ENCODE measurements around the gene GAS1. TPM values are rescaled to one million over a fixed set of nuclear protein-coding genes. Genes with fewer than 3 reads are reported as not detected.

The GAS1 gene
- total RNA-seq (under 1 TPM; 0.07 to 0.51 (median 0.16) TPM), polyA plus RNA-seq (under 1 TPM in 1 of 2 donors, not detected in 1; 0.18 TPM), total RNA-seq (not detected)

- intact Hi-C loops (cut with micrococcal nuclease): loop anchor here (1.0 to 10.0 kb wide), 8 partner anchors 377 to 1440 kb away; partner anchors contain the start of genes TUT7 (in 2 of the 2), CDK20 (in 1 of the 2), ISCA1 (in 1 of the 2) and NAA35 (in 1 of the 2)
- CTCF ChIA-PET: interaction anchor here (0.6 to 2.3 kb wide), 4 partner anchors 9 to 888 kb away, joined by 3 to 7 read pairs (median 4); no protein-coding TSS in a partner anchor
- peak within 1 kb of the TSS; percentile 49 for H3K27ac ChIP-seq (ENCODE audit: low read depth, low read length)
- peaks cover 10 to 23% of the 10 kb centered on the region in 2 donors for H3K27me3 ChIP-seq (ENCODE audit: control insufficient read depth in 2 of 2, insufficient read depth in 2 of 2, low read length in 2 of 2)
- H3K4me3 Mint-ChIP-seq: peak within 1 kb of the TSS; percentile 80 to 95 (median 90)
- peaks cover 5 to 13% of the 10 kb centered on the region in 2 donors for H3K4me1 ChIP-seq (ENCODE audit: control insufficient read depth in 2 of 2, insufficient read depth in 2 of 2, low read length in 2 of 2)
- peak; percentile 21 to 62 (median 50) for DNase-seq
- H3K4me3 ChIP-seq (ENCODE audit: low read length): peak within 1 kb of the TSS; percentile 47
- peaks cover 21 to 42% (median 25%) of the 10 kb centered on the region in 5 donors for H3K27me3 Mint-ChIP-seq
- H3K4me1 Mint-ChIP-seq: peaks cover 7 to 26% (median 15%) of the 10 kb centered on the region in 7 donors
- no peaks in the 10 kb centered on the region for H3K36me3 Mint-ChIP-seq
- H3K9me3 ChIP-seq (ENCODE audit: control insufficient read depth in 2 of 3, low read length in 3 of 3): no peaks in the 10 kb centered on the region
- H3K36me3 ChIP-seq (ENCODE audit: control insufficient read depth in 2 of 3, insufficient read depth in 3 of 3, low read length in 3 of 3): peaks cover 0 to 3% (median 0%) of the 10 kb centered on the region in 3 experiments
- peak within 1 kb of the TSS in 4 of 9 donors; percentile 13 to 75 (median 57) for H3K27ac Mint-ChIP-seq
- peaks cover 0 to 3% (median 0%) of the 10 kb centered on the region in 11 donors for H3K9me3 Mint-ChIP-seq
- ATAC-seq: peak; percentile 76
- POLR2A ChIA-PET: interaction anchor here (0.6 kb wide), 1 partner anchor 924 kb away, joined by 3 read pairs; no protein-coding TSS in a partner anchor
These were observed at the start of gene GAS1 for GRCh38 chr9:86947146-86948073. GAS1 (minus strand) TSS chr9:86947506; CDS start chr9:86946779, 727 bp downstream.

GRCh38 chr9:86994231-86994630 is 46.9 kb upstream of the GAS1 start:
- POLR2A ChIA-PET: no interaction called here
- no peak overlapping the region for H3K27ac Mint-ChIP-seq

GRCh38 chr9:86993830-86994229 is 46.5 kb upstream of the GAS1 start:
- Mint-ChIP-seq H3K4me1 (no peaks in the 10 kb centered on the region), H3K9me3 (peaks cover 0 to 3% (median 0%) of the 10 kb centered on the region in 11 donors), H3K27me3 (peaks cover 9 to 41% (median 26%) of the 10 kb centered on the region in 5 donors), H3K36me3 (no peaks in the 10 kb centered on the region), H3K4me3 (no peak overlapping the region), H3K27ac (no peak overlapping the region)
- no peak for DNase-seq
- Histone ChIP-seq H3K4me1 (ENCODE audit: control insufficient read depth in 2 of 2, insufficient read depth in 2 of 2, low read length in 2 of 2) (no peaks in the 10 kb centered on the region), H3K27ac (ENCODE audit: low read depth, low read length) (no peak overlapping the region), H3K36me3 (ENCODE audit: control insufficient read depth in 2 of 3, insufficient read depth in 3 of 3, low read length in 3 of 3) (no peaks in the 10 kb centered on the region), H3K4me3 (ENCODE audit: low read length) (no peak overlapping the region), H3K27me3 (ENCODE audit: control insufficient read depth in 2 of 2, insufficient read depth in 2 of 2, low read length in 2 of 2) (peaks cover 0 to 3% of the 10 kb centered on the region in 2 donors), H3K9me3 (ENCODE audit: control insufficient read depth in 2 of 3, low read length in 3 of 3) (no peaks in the 10 kb centered on the region)
- no peak for ATAC-seq
- CTCF ChIA-PET: no interaction called here
- POLR2A ChIA-PET: no interaction called here
- intact Hi-C loops (cut with micrococcal nuclease): no loop called here

More at GRCh38 chr9:86994231-86994630, 46.9 kb upstream of the GAS1 start:
- no peaks in the 10 kb centered on the region for H3K36me3 Mint-ChIP-seq
- peaks cover 8 to 41% (median 22%) of the 10 kb centered on the region in 5 donors for H3K27me3 Mint-ChIP-seq
- CTCF ChIA-PET: no interaction called here
- H3K4me1 ChIP-seq (ENCODE audit: control insufficient read depth in 2 of 2, insufficient read depth in 2 of 2, low read length in 2 of 2): no peaks in the 10 kb centered on the region
- peaks cover 0 to 3% (median 0%) of the 10 kb centered on the region in 11 donors for H3K9me3 Mint-ChIP-seq
- ATAC-seq (no peak), DNase-seq (no peak)
- H3K9me3 ChIP-seq (ENCODE audit: control insufficient read depth in 2 of 3, low read length in 3 of 3): no peaks in the 10 kb centered on the region
- intact Hi-C loops (cut with micrococcal nuclease): no loop called here
- no peak overlapping the region for H3K4me3 Mint-ChIP-seq
- no peak overlapping the region for H3K27ac ChIP-seq (ENCODE audit: low read depth, low read length)
- no peaks in the 10 kb centered on the region for H3K36me3 ChIP-seq (ENCODE audit: control insufficient read depth in 2 of 3, insufficient read depth in 3 of 3, low read length in 3 of 3)
- H3K4me3 ChIP-seq (ENCODE audit: low read length): no peak overlapping the region
- peaks cover 0 to 3% of the 10 kb centered on the region in 2 donors for H3K27me3 ChIP-seq (ENCODE audit: control insufficient read depth in 2 of 2, insufficient read depth in 2 of 2, low read length in 2 of 2)
- H3K4me1 Mint-ChIP-seq: no peaks in the 10 kb centered on the region

- H3K9me3 ChIP-seq (ENCODE audit: control insufficient read depth in 2 of 3, low read length in 3 of 3): no peaks in the 10 kb centered on the region
- Mint-ChIP-seq H3K27me3 (peaks cover 7 to 44% (median 22%) of the 10 kb centered on the region in 5 donors), H3K36me3 (no peaks in the 10 kb centered on the region), H3K27ac (no peak overlapping the region), H3K4me1 (no peaks in the 10 kb centered on the region), H3K4me3 (no peak overlapping the region), H3K9me3 (peaks cover 0 to 1% (median 0%) of the 10 kb centered on the region in 11 donors)
- no peak overlapping the region for H3K4me3 ChIP-seq (ENCODE audit: low read length)
- CTCF ChIA-PET: no interaction called here
- H3K4me1 ChIP-seq (ENCODE audit: control insufficient read depth in 2 of 2, insufficient read depth in 2 of 2, low read length in 2 of 2): no peaks in the 10 kb centered on the region
- DNase-seq: no peak
- H3K27ac ChIP-seq (ENCODE audit: low read depth, low read length): no peak overlapping the region
- intact Hi-C loops (cut with micrococcal nuclease): no loop called here
- peaks cover 0 to 3% of the 10 kb centered on the region in 2 donors for H3K27me3 ChIP-seq (ENCODE audit: control insufficient read depth in 2 of 2, insufficient read depth in 2 of 2, low read length in 2 of 2)
- H3K36me3 ChIP-seq (ENCODE audit: control insufficient read depth in 2 of 3, insufficient read depth in 3 of 3, low read length in 3 of 3): no peaks in the 10 kb centered on the region
- no peak for ATAC-seq
- POLR2A ChIA-PET: no interaction called here
These were observed 43.8 kb upstream of the GAS1 start for GRCh38 chr9:86991077-86991476.

- intact Hi-C loops (cut with micrococcal nuclease): no loop called here
- CTCF ChIA-PET: no interaction called here
- H3K9me3 Mint-ChIP-seq: peaks cover 0 to 1% (median 0%) of the 10 kb centered on the region in 11 donors
These were observed 43.0 kb upstream of the GAS1 start for GRCh38 chr9:86990290-86990689.

GRCh38 chr9:86987900-86988299 is 40.6 kb upstream of the GAS1 start:
- Histone ChIP-seq H3K36me3 (ENCODE audit: control insufficient read depth in 2 of 3, insufficient read depth in 3 of 3, low read length in 3 of 3) (no peaks in the 10 kb centered on the region), H3K27ac (ENCODE audit: low read depth, low read length) (no peak overlapping the region), H3K4me3 (ENCODE audit: low read length) (no peak overlapping the region), H3K27me3 (ENCODE audit: control insufficient read depth in 2 of 2, insufficient read depth in 2 of 2, low read length in 2 of 2) (peaks cover 0 to 3% of the 10 kb centered on the region in 2 donors), H3K9me3 (ENCODE audit: control insufficient read depth in 2 of 3, low read length in 3 of 3) (no peaks in the 10 kb centered on the region), H3K4me1 (ENCODE audit: control insufficient read depth in 2 of 2, insufficient read depth in 2 of 2, low read length in 2 of 2) (no peaks in the 10 kb centered on the region)
- ChIA-PET POLR2A (no interaction called here), CTCF (no interaction called here)
- DNase-seq (no peak), ATAC-seq (no peak)
- Mint-ChIP-seq H3K4me3 (no peak overlapping the region), H3K9me3 (peaks cover 0 to 1% (median 0%) of the 10 kb centered on the region in 11 donors), H3K36me3 (no peaks in the 10 kb centered on the region), H3K4me1 (no peaks in the 10 kb centered on the region), H3K27ac (no peak overlapping the region), H3K27me3 (peaks cover 7 to 34% (median 18%) of the 10 kb centered on the region in 5 donors)
- intact Hi-C loops (cut with micrococcal nuclease): no loop called here

More at GRCh38 chr9:86990290-86990689, 43.0 kb upstream of the GAS1 start:
- H3K4me1 ChIP-seq (ENCODE audit: control insufficient read depth in 2 of 2, insufficient read depth in 2 of 2, low read length in 2 of 2): no peaks in the 10 kb centered on the region
- Mint-ChIP-seq H3K27ac (no peak overlapping the region), H3K4me3 (no peak overlapping the region), H3K4me1 (no peaks in the 10 kb centered on the region), H3K27me3 (peaks cover 7 to 41% (median 15%) of the 10 kb centered on the region in 5 donors), H3K36me3 (no peaks in the 10 kb centered on the region)
- peaks cover 0 to 3% of the 10 kb centered on the region in 2 donors for H3K27me3 ChIP-seq (ENCODE audit: control insufficient read depth in 2 of 2, insufficient read depth in 2 of 2, low read length in 2 of 2)
- no peaks in the 10 kb centered on the region for H3K9me3 ChIP-seq (ENCODE audit: control insufficient read depth in 2 of 3, low read length in 3 of 3)
- POLR2A ChIA-PET: no interaction called here
- no peak for DNase-seq
- ATAC-seq: no peak
- no peaks in the 10 kb centered on the region for H3K36me3 ChIP-seq (ENCODE audit: control insufficient read depth in 2 of 3, insufficient read depth in 3 of 3, low read length in 3 of 3)
- H3K4me3 ChIP-seq (ENCODE audit: low read length): no peak overlapping the region
- no peak overlapping the region for H3K27ac ChIP-seq (ENCODE audit: low read depth, low read length)

All from naive thymus-derived CD4-positive, alpha-beta T cell (primary cell).